Peyer's patch (tissue), 4 donors: ENCODE results near the gene ITPKB. TPM values are rescaled to one million over a fixed set of nuclear protein-coding genes. Genes with fewer than 3 reads are reported as not detected.
A peak's percentile ranks its signal among the peaks of the same experiment; 100 is the strongest.

Source experiments
- DNase-seq, 3 donors: peaks; one replicate each; pipeline ENCODE4 v3.0.0-alpha.2; 2017 to 2019
- H3K27ac ChIP-seq, 4 donors: fragments of 200-600 bp; sonication (generic); one replicate each; pipeline ENCODE4 v1.5.1; 2016 to 2019
- H3K27me3 ChIP-seq, 2 donors: fragments of 200-600 bp; sonication (generic); one replicate each; pipeline ENCODE4 v1.5.1; 2019
- H3K36me3 ChIP-seq, 3 donors: fragments of 200-600 bp; sonication (generic); one replicate each; pipeline ENCODE4 v1.5.1; 2016 to 2019
- H3K4me1 ChIP-seq, 4 donors: fragments of 200-600 bp; sonication (generic); one replicate each; pipeline ENCODE4 v1.5.1; 2016 to 2019
- H3K4me3 ChIP-seq, 4 donors: fragments of 200-600 bp; sonication (generic); 1 replicate in 3 of 4; 2 replicates in 1 of 4; pipeline ENCODE4 v1.5.1; 2016 to 2019; ENCODE audit warnings: mild to moderate bottlenecking in 1 of 4
- H3K9me3 ChIP-seq, 4 donors: fragments of 200-600 bp; sonication (generic); one replicate each; pipeline ENCODE4 v1.5.1; 2016 to 2019; ENCODE audit warnings: mild to moderate bottlenecking in 1 of 4
- POLR2A ChIP-seq, 2 donors: fragments of 450-650 bp; IDR thresholded peaks; one replicate each; pipeline ENCODE4 v1.5.1; 2017; ENCODE audit warnings: antibody characterized with exemption in 2 of 2, mild to moderate bottlenecking in 2 of 2, moderate library complexity in 2 of 2
- total RNA-seq, 4 donors: library from RNA; depleted of rRNA; stranded (reverse); fragments of >200 nt; gene quantifications; one replicate each; pipeline ENCODE4 v1.1.0, GENCODE V29; 2016
- TF ChIP-seq, protein P1 (sequence below), 6 experiments: fragments of 450-650 bp in 4 of 6; fragments of 200-600 bp in 2 of 6; sonication (generic) in 1 of 6; IDR thresholded peaks; one replicate each; pipeline ENCODE4 v1.5.1; 2017 to 2019; ENCODE audit warnings: antibody characterized with exemption in 6 of 6, mild to moderate bottlenecking in 3 of 6, moderate library complexity in 1 of 6

ITPKB gene
- total RNA-seq, 4 donors from 2014 or later, result 9.5 to 36.3 (median 23.0) TPM

DNA sequence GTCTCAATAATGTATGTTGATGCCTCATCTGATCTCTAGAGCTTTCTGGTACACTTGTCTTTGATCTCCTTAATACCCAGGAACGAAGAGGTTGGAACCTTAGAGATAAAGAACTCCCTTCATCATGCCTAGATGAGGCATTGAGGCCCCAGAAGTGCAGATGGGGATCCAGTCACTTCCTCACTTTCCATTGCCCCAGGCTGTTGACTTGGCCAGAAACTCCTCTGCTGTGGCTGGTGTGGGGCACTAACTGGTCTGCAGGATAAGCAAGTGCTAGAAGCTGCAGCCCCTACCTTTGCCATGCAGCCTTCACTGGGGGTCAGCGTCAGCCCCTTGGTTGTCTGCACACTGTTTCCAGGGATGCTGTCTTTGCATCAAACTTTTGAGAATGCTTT, 140.6 kb downstream of the ITPKB start:
- H3K36me3 ChIP-seq, result no peaks in the 10 kb centered on the region
- H3K27ac ChIP-seq, result no peak overlapping the region
- no peaks in the 10 kb centered on the region for H3K27me3 ChIP-seq
- H3K4me3 ChIP-seq, result no peak overlapping the region
- H3K9me3 ChIP-seq, result no peaks in the 10 kb centered on the region
- DNase-seq, result peak in 1 of 3 donors; percentile 13
- TF ChIP-seq, protein P1, sequence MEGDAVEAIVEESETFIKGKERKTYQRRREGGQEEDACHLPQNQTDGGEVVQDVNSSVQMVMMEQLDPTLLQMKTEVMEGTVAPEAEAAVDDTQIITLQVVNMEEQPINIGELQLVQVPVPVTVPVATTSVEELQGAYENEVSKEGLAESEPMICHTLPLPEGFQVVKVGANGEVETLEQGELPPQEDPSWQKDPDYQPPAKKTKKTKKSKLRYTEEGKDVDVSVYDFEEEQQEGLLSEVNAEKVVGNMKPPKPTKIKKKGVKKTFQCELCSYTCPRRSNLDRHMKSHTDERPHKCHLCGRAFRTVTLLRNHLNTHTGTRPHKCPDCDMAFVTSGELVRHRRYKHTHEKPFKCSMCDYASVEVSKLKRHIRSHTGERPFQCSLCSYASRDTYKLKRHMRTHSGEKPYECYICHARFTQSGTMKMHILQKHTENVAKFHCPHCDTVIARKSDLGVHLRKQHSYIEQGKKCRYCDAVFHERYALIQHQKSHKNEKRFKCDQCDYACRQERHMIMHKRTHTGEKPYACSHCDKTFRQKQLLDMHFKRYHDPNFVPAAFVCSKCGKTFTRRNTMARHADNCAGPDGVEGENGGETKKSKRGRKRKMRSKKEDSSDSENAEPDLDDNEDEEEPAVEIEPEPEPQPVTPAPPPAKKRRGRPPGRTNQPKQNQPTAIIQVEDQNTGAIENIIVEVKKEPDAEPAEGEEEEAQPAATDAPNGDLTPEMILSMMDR (IDR thresholded peaks at IDR 0.05), result no peak
- H3K4me1 ChIP-seq, result no peaks in the 10 kb centered on the region

DNA sequence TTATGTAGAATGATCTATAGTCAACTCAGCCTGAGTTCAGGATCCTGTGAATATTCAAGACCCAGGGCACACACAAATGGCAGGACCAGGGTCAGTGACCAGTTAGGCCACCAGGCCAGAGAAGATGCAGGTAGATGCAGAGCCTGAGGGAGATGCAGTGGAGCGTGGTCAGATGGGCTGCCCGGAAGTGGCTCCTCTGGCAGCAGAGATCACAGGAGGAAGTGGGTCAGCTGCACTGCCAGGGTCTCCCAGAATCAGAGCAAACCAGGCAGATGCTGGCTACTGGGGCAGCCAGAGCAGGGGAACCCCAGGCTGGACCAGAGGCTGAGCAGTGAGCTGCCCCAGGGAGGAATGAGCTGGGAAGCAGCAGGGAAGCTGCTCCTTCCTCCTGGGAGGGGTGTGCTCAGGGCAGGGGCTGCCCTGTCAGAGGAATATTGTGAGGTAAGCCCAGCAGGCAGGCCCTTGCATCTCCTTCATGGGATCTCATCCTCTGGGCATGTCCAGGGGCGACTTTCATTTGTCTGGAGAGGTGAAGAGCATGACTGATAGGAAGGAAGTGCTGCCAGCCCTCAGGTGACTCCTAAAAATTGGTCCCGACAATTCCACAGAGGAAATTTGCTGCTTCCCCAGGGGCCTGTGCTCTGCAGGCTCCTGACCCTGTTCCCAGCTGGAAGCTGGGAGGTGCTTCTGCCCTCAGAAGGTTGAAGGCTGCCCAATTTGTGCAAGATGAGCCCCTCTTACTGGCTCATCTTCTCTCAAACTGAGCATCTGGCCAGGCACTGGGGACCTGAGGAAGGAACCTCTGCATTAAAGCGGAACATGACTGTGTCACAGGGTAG, 141.2 kb downstream of the ITPKB start:
- Histone ChIP-seq H3K9me3 (no peaks in the 10 kb centered on the region), H3K36me3 (no peaks in the 10 kb centered on the region), H3K27me3 (no peaks in the 10 kb centered on the region), H3K4me3 (no peak overlapping the region), H3K4me1 (no peaks in the 10 kb centered on the region), H3K27ac (no peak overlapping the region)
- DNase-seq, result peak in 1 of 3 donors; percentile 18
- TF ChIP-seq POLR2A (IDR thresholded peaks at IDR 0.05), result no peak
- TF ChIP-seq, protein P1 (IDR thresholded peaks at IDR 0.05), result no peak

DNA sequence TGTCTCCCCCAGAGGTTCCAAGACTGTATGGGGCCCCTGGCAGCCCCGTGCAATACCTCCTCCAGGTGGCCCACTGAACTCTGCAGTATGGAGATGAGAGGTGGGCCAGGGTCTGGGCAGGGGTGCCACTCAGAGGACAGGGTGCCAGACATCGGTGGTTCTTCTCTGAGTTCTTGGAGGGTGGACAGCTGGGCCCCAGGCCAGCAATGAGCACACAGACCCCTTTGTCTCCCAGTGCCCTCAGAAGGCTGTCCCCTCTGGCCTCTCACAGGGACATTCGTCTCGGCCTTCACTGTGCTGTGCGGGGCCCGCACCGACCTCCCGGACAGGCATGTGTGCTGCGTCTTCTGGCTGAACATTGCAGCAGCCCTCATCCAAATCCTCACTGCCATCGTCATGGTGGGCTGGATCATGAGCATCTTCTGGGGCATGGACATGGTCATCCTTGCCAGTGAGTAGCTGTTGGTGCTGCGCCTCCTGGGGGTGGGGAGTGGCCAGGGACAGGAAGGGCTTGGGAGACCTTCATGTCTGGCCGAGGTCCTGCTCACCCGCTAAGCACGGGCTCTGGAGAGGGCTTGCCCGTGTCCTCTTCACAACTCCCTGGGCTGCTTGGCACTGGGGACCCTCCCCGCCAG, 142.4 kb downstream of the ITPKB start:
- H3K36me3 ChIP-seq, result no peaks in the 10 kb centered on the region
- no peaks in the 10 kb centered on the region for H3K9me3 ChIP-seq
- no peak overlapping the region for H3K4me3 ChIP-seq
- no peaks in the 10 kb centered on the region for H3K27me3 ChIP-seq
- TF ChIP-seq POLR2A (IDR thresholded peaks at IDR 0.05), result no peak
- TF ChIP-seq, protein P1 (IDR thresholded peaks at IDR 0.05), result no peak
- no peak overlapping the region for H3K27ac ChIP-seq
- H3K4me1 ChIP-seq, result no peaks in the 10 kb centered on the region
- DNase-seq, result peak in 1 of 3 donors; percentile 32

DNA sequence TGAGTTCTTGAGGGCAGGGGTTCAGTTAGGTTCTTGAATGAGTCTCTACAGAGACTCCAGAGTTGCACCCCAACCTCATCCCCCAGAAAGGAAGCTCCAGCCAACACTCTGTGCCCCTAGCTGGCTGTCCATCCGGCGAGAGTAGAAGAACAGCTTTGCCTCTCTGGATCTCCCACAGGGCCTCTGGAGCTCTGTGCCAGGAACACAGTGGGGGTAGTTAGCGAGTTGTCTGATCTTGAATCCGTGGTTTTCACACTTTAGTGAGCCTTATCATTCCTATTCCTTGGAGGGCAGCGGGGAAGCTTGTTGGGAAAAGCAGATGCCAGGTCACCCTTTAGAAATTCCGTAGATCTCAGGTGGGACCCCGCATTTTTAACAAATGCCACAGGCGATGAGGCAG, 145.5 kb downstream of the ITPKB start:
- H3K4me1 ChIP-seq, result no peaks in the 10 kb centered on the region
- no peak for DNase-seq
- H3K27ac ChIP-seq, result no peak overlapping the region
- H3K27me3 ChIP-seq, result no peaks in the 10 kb centered on the region
- no peak for TF ChIP-seq POLR2A (IDR thresholded peaks at IDR 0.05)
- TF ChIP-seq, protein P1 (IDR thresholded peaks at IDR 0.05), result no peak
- no peak overlapping the region for H3K4me3 ChIP-seq
- no peaks in the 10 kb centered on the region for H3K9me3 ChIP-seq
- H3K36me3 ChIP-seq, result no peaks in the 10 kb centered on the region

DNA sequence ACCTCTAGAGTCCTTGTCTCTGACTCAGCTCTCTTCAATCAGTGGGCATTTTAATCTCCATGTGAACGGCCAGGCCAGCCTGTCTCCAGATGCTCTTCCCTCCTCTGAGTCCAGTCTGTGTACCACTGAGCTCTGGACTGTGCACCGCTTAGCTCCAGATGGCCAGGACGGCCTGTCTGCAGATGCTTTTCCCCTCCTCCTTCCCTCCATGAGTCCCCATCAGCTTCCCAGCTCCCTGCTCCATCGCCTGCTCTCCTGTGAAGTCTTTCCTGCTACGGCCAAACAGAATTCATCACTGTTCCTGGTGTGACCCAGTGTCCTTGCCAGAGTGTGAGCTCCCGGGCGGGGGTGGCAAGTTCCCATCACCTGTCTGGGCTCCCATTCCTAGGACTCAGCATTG, 148.5 kb downstream of the ITPKB start:
- DNase-seq, result peak in 1 of 3 donors; percentile 29
- no peaks in the 10 kb centered on the region for H3K4me1 ChIP-seq
- no peak overlapping the region for H3K27ac ChIP-seq
- H3K27me3 ChIP-seq, result no peaks in the 10 kb centered on the region
- no peaks in the 10 kb centered on the region for H3K9me3 ChIP-seq
- no peak overlapping the region for H3K4me3 ChIP-seq
- TF ChIP-seq POLR2A (IDR thresholded peaks at IDR 0.05), result no peak
- TF ChIP-seq, protein P1 (IDR thresholded peaks at IDR 0.05), result no peak
- H3K36me3 ChIP-seq, result no peaks in the 10 kb centered on the region
